GM21786 (cell line): ENCODE measurements around the gene KLHDC7B.

Experiments used
- ATAC-seq: cut with Tn5 transposase; IDR thresholded peaks from one replicate; pipeline ENCODE4 v1.9.1; 2021; ENCODE audit not compliant: unreplicated experiment

KLHDC7B gene

GRCh38 chr22:50547263-50547985, 1.7 kb downstream of the KLHDC7B start:
- ATAC-seq, result no peak

GRCh38 chr22:50548040-50548920, 2.6 kb downstream of the KLHDC7B start:
- ATAC-seq, result no peak

- ATAC-seq, result no peak
Measured at GRCh38 chr22:50548921-50549790, 3.5 kb downstream of the KLHDC7B start.

GRCh38 chr22:50550395-50550794, 4.7 kb downstream of the KLHDC7B start:
- no peak for ATAC-seq

GRCh38 chr22:50551160-50551752, 5.6 kb downstream of the KLHDC7B start:
- no peak for ATAC-seq

GRCh38 chr22:50553310-50553709, 7.6 kb downstream of the KLHDC7B start:
- ATAC-seq, result no peak

GRCh38 chr22:50556703-50557102, 11.0 kb downstream of the KLHDC7B start:
- no peak for ATAC-seq

- no peak for ATAC-seq
Measured at GRCh38 chr22:50560034-50560433, 14.3 kb downstream of the KLHDC7B start.

GRCh38 chr22:50561401-50562358, 16.0 kb downstream of the KLHDC7B start:
- ATAC-seq, result no peak

GRCh38 chr22:50562523-50563412, 17.1 kb downstream of the KLHDC7B start, which contains the start of gene SYCE3:
Gene SYCE3 (minus strand): TSS chr22:50562919. CDS start chr22:50556405, 6,514 bp downstream.
- ATAC-seq, result peak; percentile 81

- no peak for ATAC-seq
Measured at GRCh38 chr22:50563413-50564160, 17.9 kb downstream of the KLHDC7B start.

- no peak for ATAC-seq
Measured at GRCh38 chr22:50564289-50564688, 18.6 kb downstream of the KLHDC7B start.

GRCh38 chr22:50567721-50568252, 22.1 kb downstream of the KLHDC7B start:
- no peak for ATAC-seq

GRCh38 chr22:50568626-50569025, 22.9 kb downstream of the KLHDC7B start:
- ATAC-seq, result no peak

GRCh38 chr22:50569041-50569459, 23.4 kb downstream of the KLHDC7B start:
- no peak for ATAC-seq

GRCh38 chr22:50569896-50570535, 24.3 kb downstream of the KLHDC7B start:
- no peak for ATAC-seq

GRCh38 chr22:50570861-50571260, 25.2 kb downstream of the KLHDC7B start:
- ATAC-seq, result no peak
